H9 (cell line): ENCODE data around the gene RPL26. TPM values are rescaled to one million over a fixed set of nuclear protein-coding genes. Genes with fewer than 3 reads are reported as not detected.
A peak's percentile ranks its signal among the peaks of the same experiment; 100 is the strongest.

ENCODE experiments used
- DNase-seq: peaks from one replicate; pipeline ENCODE4 v3.0.0-alpha.2; 2017
- H2AFZ ChIP-seq: one replicate; pipeline ENCODE4 v1.6.1; 2013; ENCODE audit warnings: mild to moderate bottlenecking, low read length, control low read depth, moderate library complexity
- H2AK5ac ChIP-seq: 2 replicates; pipeline ENCODE4 v1.6.1; 2013; ENCODE audit warnings: low read length, control low read depth, mixed read lengths; ENCODE audit not compliant: insufficient read length
- H2BK120ac ChIP-seq: one replicate; pipeline ENCODE4 v1.6.1; 2013; ENCODE audit warnings: low read depth, mild to moderate bottlenecking, low read length, control low read depth, inconsistent platforms; ENCODE audit not compliant: poor library complexity, severe bottlenecking
- H2BK12ac ChIP-seq: 2 replicates; pipeline ENCODE4 v1.6.1; 2013; ENCODE audit warnings: low read length, control low read depth, mixed read lengths, low read depth; ENCODE audit not compliant: insufficient read length
- H2BK15ac ChIP-seq: 2 replicates; pipeline ENCODE4 v1.6.1; 2013; ENCODE audit warnings: low read depth, low read length, control low read depth
- H2BK20ac ChIP-seq: one replicate; pipeline ENCODE4 v1.6.1; 2013; ENCODE audit warnings: low read depth, mild to moderate bottlenecking, low read length, control low read depth, inconsistent platforms; ENCODE audit not compliant: poor library complexity, severe bottlenecking
- H2BK5ac ChIP-seq: 2 replicates; pipeline ENCODE4 v1.6.1; 2013; ENCODE audit warnings: low read length, control low read depth, mixed read lengths; ENCODE audit not compliant: insufficient read length
- H3K14ac ChIP-seq: 2 replicates; pipeline ENCODE4 v1.6.1; 2013; ENCODE audit warnings: low read length, control low read depth; ENCODE audit not compliant: insufficient read depth
- H3K18ac ChIP-seq: 2 replicates; pipeline ENCODE4 v1.6.1; 2013; ENCODE audit warnings: low read depth, mild to moderate bottlenecking, mixed read lengths, low read length, control low read depth; ENCODE audit not compliant: insufficient read length
- H3K23ac ChIP-seq: 2 replicates; pipeline ENCODE4 v1.6.1; 2013; ENCODE audit warnings: low read length, control low read depth, mixed read lengths, low read depth; ENCODE audit not compliant: insufficient read length
- H3K23me2 ChIP-seq: 2 replicates; pipeline ENCODE4 v1.6.1; 2013; ENCODE audit warnings: low read depth, mild to moderate bottlenecking, mixed read lengths, low read length, control low read depth; ENCODE audit not compliant: insufficient read length, poor library complexity, severe bottlenecking
- H3K27ac ChIP-seq: 2 replicates; pipeline ENCODE4 v1.5.1; 2013; ENCODE audit warnings: low read length, control low read depth, mixed read lengths, low read depth; ENCODE audit not compliant: insufficient read length
- H3K27me3 ChIP-seq: 2 replicates; pipeline ENCODE4 v1.6.1; 2013; ENCODE audit warnings: low read length, control low read depth, inconsistent platforms; ENCODE audit not compliant: insufficient read depth
- H3K4ac ChIP-seq: 2 replicates; pipeline ENCODE4 v1.6.1; 2013; ENCODE audit warnings: low read depth, mild to moderate bottlenecking, control low read depth, inconsistent platforms, low read length, moderate library complexity
- H3K4me1 ChIP-seq: 2 replicates; pipeline ENCODE4 v1.6.1; 2013; ENCODE audit warnings: low read length, control low read depth, inconsistent platforms; ENCODE audit not compliant: insufficient read depth
- H3K4me2 ChIP-seq: 2 replicates; pipeline ENCODE4 v1.6.1; 2013; ENCODE audit warnings: low read length, control low read depth, mixed read lengths; ENCODE audit not compliant: insufficient read length, insufficient read depth
- H3K56ac ChIP-seq: 2 replicates; pipeline ENCODE4 v1.6.1; 2013; ENCODE audit warnings: low read depth, mild to moderate bottlenecking, mixed read lengths, low read length, control low read depth; ENCODE audit not compliant: insufficient read length
- H3K79me1 ChIP-seq: 2 replicates; pipeline ENCODE4 v1.6.1; 2013; ENCODE audit warnings: low read depth, mild to moderate bottlenecking, moderate library complexity, low read length, control low read depth, inconsistent platforms; ENCODE audit not compliant: insufficient read depth, poor library complexity, severe bottlenecking
- H3K79me2 ChIP-seq: 2 replicates; pipeline ENCODE4 v1.6.1; 2013; ENCODE audit warnings: low read length, control low read depth, inconsistent platforms; ENCODE audit not compliant: insufficient read depth
- H3K9ac ChIP-seq: 2 replicates; pipeline ENCODE4 v1.6.1; 2013; ENCODE audit warnings: low read length, control low read depth, mixed read lengths; ENCODE audit not compliant: insufficient read length; ENCODE audit errors: extremely low read depth
- H3K9me3 ChIP-seq: one replicate; pipeline ENCODE4 v1.6.1; 2013; ENCODE audit warnings: low read depth, low read length, inconsistent platforms; ENCODE audit not compliant: control insufficient read depth
- H3T11ph ChIP-seq: one replicate; pipeline ENCODE4 v1.6.1; 2013; ENCODE audit warnings: mild to moderate bottlenecking, low read length, control low read depth, inconsistent platforms
- H4K20me1 ChIP-seq: one replicate; pipeline ENCODE4 v1.6.1; 2013; ENCODE audit not compliant: control insufficient read depth, insufficient read length, insufficient read depth
- H4K5ac ChIP-seq: 2 replicates; pipeline ENCODE4 v1.6.1; 2013; ENCODE audit warnings: low read depth, mild to moderate bottlenecking, mixed read lengths, low read length, control low read depth; ENCODE audit not compliant: insufficient read length
- H4K8ac ChIP-seq: replicated peaks from 2 replicates; pipeline ENCODE4 v1.6.1; 2013; ENCODE audit warnings: low read length, control low read depth, mixed read lengths, low read depth; ENCODE audit not compliant: insufficient read length
- H4K91ac ChIP-seq: 2 replicates; pipeline ENCODE4 v1.6.1; 2013; ENCODE audit warnings: low read depth, mild to moderate bottlenecking, moderate library complexity, mixed read lengths, low read length, control low read depth; ENCODE audit not compliant: insufficient read length
- H3K27ac Mint-ChIP-seq, 3 experiments: 2 replicates in 2 of 3; 3 replicates in 1 of 3; pipeline ENCODE4 v1.8.0; 2020 to 2021; ENCODE audit warnings: mixed read lengths in 3 of 3, mild to moderate bottlenecking in 1 of 3, moderate library complexity in 1 of 3
- H3K27me3 Mint-ChIP-seq: 2 replicates; pipeline ENCODE4 v1.8.0; 2021; ENCODE audit warnings: low read depth, mild to moderate bottlenecking, moderate library complexity, mixed read lengths
- H3K36me3 Mint-ChIP-seq, 3 experiments: 2 replicates in 2 of 3; 3 replicates in 1 of 3; pipeline ENCODE4 v1.8.0; 2020 to 2021; ENCODE audit warnings: low read depth in 3 of 3, mixed read lengths in 3 of 3; ENCODE audit not compliant: insufficient read depth in 1 of 3
- H3K4me1 Mint-ChIP-seq, 2 experiments: 2 replicates each; pipeline ENCODE4 v1.8.0; 2020; ENCODE audit warnings: mixed read lengths in 2 of 2
- H3K4me3 Mint-ChIP-seq, 2 experiments: 2 replicates in 1 of 2; 3 replicates in 1 of 2; pipeline ENCODE4 v1.8.0; 2020 to 2021; ENCODE audit warnings: mild to moderate bottlenecking in 2 of 2, mixed read lengths in 2 of 2, moderate library complexity in 1 of 2
- H3K9me3 Mint-ChIP-seq, 2 experiments: 2 replicates in 1 of 2; 3 replicates in 1 of 2; pipeline ENCODE4 v1.8.0; 2020; ENCODE audit warnings: mild to moderate bottlenecking in 2 of 2, mixed read lengths in 2 of 2, moderate library complexity in 1 of 2
- WGBS: extraction: QIAGEN DNeasy Blood & Tissue Kit; methylation state at CpG from one replicate; pipeline ENCODE4 v1.1.7; 2013; ENCODE audit warnings: missing lambda C conversion rate, low lambda C conversion rate, mixed read lengths; ENCODE audit not compliant: insufficient read length; ENCODE audit errors: extremely low coverage; 5-methylcytosine and 5-hydroxymethylcytosine counted together
- long read RNA-seq: library from polyadenylated mRNA; unstranded; transcript quantifications from one replicate; pipeline ENCODE4 v2.0.0, GENCODE V29; 2020
- total RNA-seq: library from RNA; stranded (reverse); gene quantifications from 2 replicates; pipeline ENCODE4 v1.2.1, GENCODE V29; 2021
- TF ChIP-seq, protein P1 (sequence below): fragments of 200-600 bp; sonication (generic); conservative IDR thresholded peaks from 3 replicates; pipeline ENCODE4 v1.8.0; 2021; ENCODE audit warnings: antibody characterized with exemption, mild to moderate bottlenecking

The RPL26 gene
- total RNA-seq = 2,434 and 2,435 TPM in 2 replicates
- long read RNA-seq, transcript RPL26-214 (4 exons, 528 nt) = major isoform, 490 of 593 reads
- long read RNA-seq, transcript RPL26-203 (2 exons, 569 nt) = minor isoform, 6 of 593 reads
- long read RNA-seq, transcript RPL26-206 (4 exons, 763 nt) = minor isoform, 9 of 593 reads
- long read RNA-seq, transcript RPL26-209 (4 exons, 870 nt) = minor isoform, 36 of 593 reads
- long read RNA-seq, partial matches to known transcripts = 29 of 593 reads
- long read RNA-seq, other reads (novel, unspliced or antisense) = 15 of 593 reads

DNA sequence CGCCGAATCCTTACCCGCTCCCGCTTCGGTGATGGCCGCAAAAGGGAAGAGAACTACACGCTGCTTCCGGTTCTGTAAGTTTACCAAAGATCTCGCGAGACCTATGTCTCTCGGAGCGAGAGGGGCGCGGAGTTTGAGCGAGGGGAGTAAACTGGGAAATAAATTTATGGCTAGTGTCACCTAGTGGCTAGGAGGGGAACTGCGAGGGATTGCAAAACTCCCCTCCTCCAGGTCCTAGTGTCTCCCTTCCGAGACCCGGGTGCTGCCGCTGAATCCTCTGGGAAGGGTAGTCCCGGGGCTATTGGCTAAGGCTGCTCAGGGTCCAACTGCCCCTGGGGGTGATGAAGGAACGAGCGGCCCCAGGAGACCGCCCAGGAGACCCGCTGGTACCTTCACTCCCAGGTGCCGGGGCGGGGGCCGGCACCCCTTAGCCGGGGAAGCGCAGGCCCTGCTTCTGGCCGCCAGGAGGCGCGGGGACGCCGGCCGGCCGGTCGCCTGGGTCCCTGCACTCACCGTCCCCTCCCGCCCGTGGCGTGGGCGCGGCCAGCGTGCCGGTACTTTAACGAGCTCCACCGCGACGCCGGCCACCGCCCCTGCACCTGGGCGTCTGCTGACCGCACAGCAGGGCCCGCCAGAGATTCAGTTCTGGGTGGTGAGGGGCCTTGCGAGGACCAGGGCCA, at the start of gene RPL26:
TSS of gene RPL26 (minus strand) at position 51 of the 680 bp plus-strand sequence. CDS start 883 bp downstream, outside the sequence.
- WGBS = no CpG with 5 or more reads among the region's 55 CpGs
- no peak within 1 kb of the TSS for H2BK120ac ChIP-seq
- peak within 1 kb of the TSS; percentile 69 for H2BK5ac ChIP-seq
- no peak within 1 kb of the TSS for H3T11ph ChIP-seq
- peak within 1 kb of the TSS; percentile 84; the same call in 1 of the 2 replicates for H3K4ac ChIP-seq
- H3K18ac ChIP-seq = peak within 1 kb of the TSS; percentile 88
- H4K5ac ChIP-seq = no peak within 1 kb of the TSS
- H2AFZ ChIP-seq = no peak within 1 kb of the TSS
- H3K9me3 ChIP-seq = no peaks in the 10 kb centered on the region
- no peak within 1 kb of the TSS for H2BK15ac ChIP-seq
- Mint-ChIP-seq H3K27me3 (peaks cover 2% of the 10 kb centered on the region; the same call in 1 of the 2 replicates), H3K9me3 (no peaks in the 10 kb centered on the region; a peak in 1 of 5 replicates), H3K27ac (peak within 1 kb of the TSS; percentile 99 to 100 (median 99)), H3K4me3 (peak within 1 kb of the TSS; percentile 99 to 100), H3K4me1 (peaks cover 37 to 51% of the 10 kb centered on the region in 2 experiments), H3K36me3 (peaks cover 45 to 48% (median 48%) of the 10 kb centered on the region in 3 experiments)
- H2BK12ac ChIP-seq = no peak within 1 kb of the TSS
- H3K4me1 ChIP-seq = no peaks in the 10 kb centered on the region; the same call in 1 of the 2 replicates
- H2AK5ac ChIP-seq = no peak within 1 kb of the TSS
- H4K20me1 ChIP-seq = no peaks in the 10 kb centered on the region
- H3K14ac ChIP-seq = peak within 1 kb of the TSS; percentile 93
- no peaks in the 10 kb centered on the region for H3K27me3 ChIP-seq
- H3K56ac ChIP-seq = no peak within 1 kb of the TSS
- no peak within 1 kb of the TSS for H4K8ac ChIP-seq
- peak within 1 kb of the TSS; percentile 96 for H3K4me2 ChIP-seq
- no peak within 1 kb of the TSS for H3K23ac ChIP-seq
- no peak within 1 kb of the TSS for H2BK20ac ChIP-seq
- peaks cover 11% of the 10 kb centered on the region; the same call in 1 of the 2 replicates for H3K79me2 ChIP-seq
- TF ChIP-seq, protein P1, sequence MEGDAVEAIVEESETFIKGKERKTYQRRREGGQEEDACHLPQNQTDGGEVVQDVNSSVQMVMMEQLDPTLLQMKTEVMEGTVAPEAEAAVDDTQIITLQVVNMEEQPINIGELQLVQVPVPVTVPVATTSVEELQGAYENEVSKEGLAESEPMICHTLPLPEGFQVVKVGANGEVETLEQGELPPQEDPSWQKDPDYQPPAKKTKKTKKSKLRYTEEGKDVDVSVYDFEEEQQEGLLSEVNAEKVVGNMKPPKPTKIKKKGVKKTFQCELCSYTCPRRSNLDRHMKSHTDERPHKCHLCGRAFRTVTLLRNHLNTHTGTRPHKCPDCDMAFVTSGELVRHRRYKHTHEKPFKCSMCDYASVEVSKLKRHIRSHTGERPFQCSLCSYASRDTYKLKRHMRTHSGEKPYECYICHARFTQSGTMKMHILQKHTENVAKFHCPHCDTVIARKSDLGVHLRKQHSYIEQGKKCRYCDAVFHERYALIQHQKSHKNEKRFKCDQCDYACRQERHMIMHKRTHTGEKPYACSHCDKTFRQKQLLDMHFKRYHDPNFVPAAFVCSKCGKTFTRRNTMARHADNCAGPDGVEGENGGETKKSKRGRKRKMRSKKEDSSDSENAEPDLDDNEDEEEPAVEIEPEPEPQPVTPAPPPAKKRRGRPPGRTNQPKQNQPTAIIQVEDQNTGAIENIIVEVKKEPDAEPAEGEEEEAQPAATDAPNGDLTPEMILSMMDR = peak; percentile 96
- peak within 1 kb of the TSS; percentile 42 for H4K91ac ChIP-seq
- peaks cover 6% of the 10 kb centered on the region for H3K23me2 ChIP-seq
- peak within 1 kb of the TSS; percentile 100 for H3K9ac ChIP-seq
- DNase-seq = peak; percentile 99
- no peaks in the 10 kb centered on the region for H3K79me1 ChIP-seq
- H3K27ac ChIP-seq = peak within 1 kb of the TSS; percentile 20
